HG03108 (cell line): ENCODE measurements around the gene PDK2.

Experiments used
- ATAC-seq: cut with Tn5 transposase; IDR thresholded peaks from one replicate; pipeline ENCODE4 v1.9.1; 2021; ENCODE audit warnings: moderate library complexity; ENCODE audit not compliant: unreplicated experiment

PDK2 gene

GRCh38 chr17:50133769-50134099 is 38.6 kb downstream of the PDK2 start:
- ATAC-seq, result no peak

GRCh38 chr17:50134206-50135110 is 39.3 kb downstream of the PDK2 start:
- ATAC-seq, result no peak

GRCh38 chr17:50135316-50136095 is 40.4 kb downstream of the PDK2 start:
- ATAC-seq, result no peak

GRCh38 chr17:50136096-50136687 is 41.0 kb downstream of the PDK2 start:
- no peak for ATAC-seq

GRCh38 chr17:50137042-50137441 is 41.9 kb downstream of the PDK2 start:
- ATAC-seq, result no peak

- no peak for ATAC-seq
These were observed 44.1 kb downstream of the PDK2 start for GRCh38 chr17:50139185-50139783.

GRCh38 chr17:50139950-50140885 is 45.1 kb downstream of the PDK2 start:
- peak; percentile 43 for ATAC-seq

- no peak for ATAC-seq
These were observed 46.0 kb downstream of the PDK2 start for GRCh38 chr17:50141026-50141744.

- no peak for ATAC-seq
These were observed 46.6 kb downstream of the PDK2 start for GRCh38 chr17:50141745-50142110.

- ATAC-seq, result no peak
These were observed 48.5 kb downstream of the PDK2 start for GRCh38 chr17:50143461-50144176.

- no peak for ATAC-seq
These were observed 49.2 kb downstream of the PDK2 start for GRCh38 chr17:50144355-50144754.

- no peak for ATAC-seq
These were observed 49.8 kb downstream of the PDK2 start for GRCh38 chr17:50144845-50145531.

- ATAC-seq, result no peak
These were observed 50.5 kb downstream of the PDK2 start for GRCh38 chr17:50145532-50146229.

- ATAC-seq, result no peak
These were observed 51.2 kb downstream of the PDK2 start for GRCh38 chr17:50146230-50146926.

GRCh38 chr17:50146927-50147665 is 51.9 kb downstream of the PDK2 start:
- no peak for ATAC-seq

- no peak for ATAC-seq
These were observed 52.7 kb downstream of the PDK2 start for GRCh38 chr17:50147841-50148225.
